GM19238 (cell line): ENCODE data around the gene PTGR2.
"Not testable (repeated sequence)": the region's sequence is repeated elsewhere in the genome, so short reads cannot be mapped to it uniquely, and the experiment has no call there.

Experiments used
- DNase-seq: peaks from one replicate; pipeline ENCODE4 v3.0.0; 2011; ENCODE audit warnings: low spot score; ENCODE audit not compliant: insufficient read length

Gene PTGR2

DNA sequence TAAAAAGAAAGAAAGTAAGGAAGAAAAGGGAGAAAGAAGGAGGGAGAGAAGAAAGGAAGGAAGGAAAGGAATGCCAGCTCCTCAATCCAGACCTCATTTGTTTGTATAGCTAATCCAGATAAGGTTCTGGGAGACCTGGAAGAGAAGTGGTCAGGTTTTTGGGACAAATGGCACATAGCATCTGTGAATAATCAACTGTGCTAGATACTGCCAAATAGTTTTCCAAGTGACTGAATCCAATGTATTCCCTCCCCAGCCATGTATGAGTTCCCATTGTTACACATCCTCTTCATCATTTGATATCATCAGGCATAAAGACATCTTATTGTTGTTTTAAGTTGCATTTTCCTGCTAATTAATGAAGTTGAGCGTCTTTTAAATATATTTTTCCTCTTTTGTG lies 18.6 kb upstream of the PTGR2 start:
- no peak for DNase-seq

DNA sequence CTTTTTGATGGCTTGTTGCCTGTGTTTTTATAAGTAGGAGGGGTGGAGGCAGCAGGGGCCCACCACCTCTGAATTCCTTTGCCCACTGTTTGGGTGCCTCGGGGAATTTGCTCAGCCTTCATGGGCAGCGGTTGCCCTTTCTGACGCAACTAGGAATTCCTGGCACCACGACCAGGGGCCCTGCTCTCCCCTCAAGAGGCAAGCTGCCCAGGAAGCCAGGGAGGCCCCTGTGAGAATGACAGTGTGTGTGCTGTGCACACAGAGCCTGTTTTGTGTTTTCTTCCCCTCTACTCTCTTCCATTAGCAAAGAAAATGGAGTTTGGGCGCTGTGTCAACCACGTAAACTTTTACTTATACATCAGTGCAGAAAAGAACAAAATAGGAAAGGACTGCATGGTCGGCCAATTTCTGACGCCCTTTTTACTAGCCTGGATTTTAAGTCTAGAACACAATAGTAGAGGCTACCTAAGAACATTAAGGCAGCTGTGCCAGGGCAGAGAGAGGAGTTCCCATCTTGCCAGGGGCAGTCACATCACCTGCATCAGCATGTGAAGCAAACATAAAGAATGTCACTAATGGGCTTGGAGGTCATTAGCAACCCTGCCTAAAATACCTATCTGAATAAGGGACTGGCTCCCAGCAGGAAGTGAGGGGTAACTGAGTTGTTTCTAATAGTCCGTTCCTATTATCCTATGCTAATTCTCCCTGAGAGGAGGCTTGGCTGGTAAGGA lies 17.9 kb upstream of the PTGR2 start:
- DNase-seq, result no peak

DNA sequence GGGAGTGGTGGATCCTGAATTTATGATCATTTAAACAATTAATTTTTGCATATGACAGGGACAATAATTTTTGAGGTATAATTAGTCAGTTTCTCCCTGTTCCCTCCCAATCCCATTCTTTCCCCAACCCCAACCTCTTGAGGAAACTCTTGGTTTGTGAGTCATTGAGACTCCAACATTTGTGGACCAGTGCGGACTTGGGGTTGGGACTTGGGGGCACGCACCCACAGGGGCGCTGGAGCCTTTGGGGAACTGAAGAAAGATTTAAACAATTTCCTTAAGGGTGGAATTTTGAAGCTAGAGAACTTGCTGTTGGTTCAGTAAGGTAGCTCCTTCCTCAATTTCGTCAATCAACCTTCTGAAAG lies 17.4 kb upstream of the PTGR2 start:
- DNase-seq, result no peak

DNA sequence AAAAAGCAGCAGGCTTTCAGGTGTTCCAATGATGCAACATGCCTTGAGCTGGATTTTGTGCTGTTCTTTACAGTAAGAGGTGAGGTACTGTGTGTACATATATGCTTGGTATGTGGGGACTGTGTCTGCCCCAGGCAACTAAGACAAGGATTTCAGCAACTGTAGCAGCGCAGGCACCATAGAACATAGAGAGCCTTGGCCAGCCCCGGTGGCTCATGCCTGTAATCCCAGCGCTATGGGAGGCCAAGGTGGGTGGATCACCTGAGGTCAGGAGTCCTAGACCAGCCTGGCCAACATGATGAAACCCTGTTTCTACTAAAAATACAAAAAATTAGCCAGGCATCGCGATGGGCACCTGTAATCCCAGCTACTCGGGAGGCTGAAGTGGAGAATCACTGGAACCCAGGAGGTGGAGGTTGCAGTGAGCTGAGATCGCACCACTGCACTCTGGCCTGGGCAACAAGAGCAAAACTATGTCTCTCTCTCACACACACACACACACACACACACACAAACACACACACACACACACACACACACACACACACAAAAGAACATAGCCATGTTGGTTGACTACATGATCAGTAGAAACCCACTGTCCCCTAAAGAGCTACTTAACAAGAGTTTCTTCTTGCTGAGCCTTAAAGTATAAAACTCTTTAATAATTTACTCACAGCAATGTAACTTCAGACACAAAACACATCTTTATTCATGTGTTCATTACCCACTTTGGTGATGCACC lies 13.2 kb upstream of the PTGR2 start:
- not testable (repeated sequence) for DNase-seq

DNA sequence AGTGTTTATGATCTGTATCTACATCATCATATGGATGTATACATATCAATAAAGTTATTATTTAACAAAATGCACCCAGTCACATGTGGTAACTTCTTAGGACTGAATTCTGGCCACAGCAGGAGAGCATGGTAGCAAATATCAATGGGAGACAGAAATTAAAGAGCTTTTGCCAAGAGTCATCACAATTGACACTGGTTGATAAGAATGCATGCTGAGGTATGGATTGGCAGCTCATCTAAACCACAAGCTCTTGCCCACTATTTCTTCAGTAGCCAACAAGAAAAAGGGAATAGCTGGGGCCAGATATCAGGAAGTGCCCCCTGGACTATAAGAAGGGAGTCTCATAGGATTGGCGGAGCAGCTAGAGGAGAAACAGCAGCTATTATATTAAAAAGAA lies 9.4 kb upstream of the PTGR2 start:
- DNase-seq, result no peak

DNA sequence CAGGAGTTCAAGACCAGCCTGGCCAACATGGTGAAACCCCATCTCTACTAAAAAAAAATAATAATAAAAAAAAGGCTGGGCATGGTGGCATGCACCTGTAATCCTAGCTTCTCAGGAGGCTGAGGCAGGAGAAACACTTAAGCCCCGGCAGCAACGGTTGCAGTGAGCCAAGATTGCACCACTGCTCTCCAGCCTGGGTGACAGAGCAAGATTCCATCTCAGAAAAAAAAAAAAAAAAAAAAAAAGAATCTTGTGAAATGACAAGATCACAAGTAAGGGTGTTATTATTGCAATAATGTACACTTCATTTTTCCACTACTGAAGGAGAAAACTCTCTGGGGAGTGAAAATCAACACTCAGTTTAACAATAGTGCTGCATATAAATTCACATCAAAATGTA lies 8.8 kb upstream of the PTGR2 start:
- no peak for DNase-seq

DNA sequence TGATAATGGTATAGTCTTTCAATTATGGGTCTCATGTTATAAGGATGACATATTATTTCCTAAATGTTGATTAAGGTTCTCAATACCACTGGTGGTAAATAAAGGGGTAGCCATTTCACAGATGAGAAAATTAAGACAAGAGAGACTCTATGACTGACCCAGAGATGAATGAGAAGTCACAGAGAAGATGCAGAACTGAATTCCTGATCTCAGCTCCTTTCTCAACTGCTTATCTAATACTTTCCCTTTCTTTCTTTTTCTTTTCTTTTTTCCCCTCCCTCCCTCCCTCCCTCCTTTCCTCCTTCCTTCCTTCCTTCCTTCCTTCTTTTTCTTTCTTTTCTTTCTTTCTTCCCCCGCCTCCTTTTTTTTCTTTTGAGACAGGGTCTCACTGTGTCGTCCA lies 8.3 kb upstream of the PTGR2 start:
- no peak for DNase-seq

DNA sequence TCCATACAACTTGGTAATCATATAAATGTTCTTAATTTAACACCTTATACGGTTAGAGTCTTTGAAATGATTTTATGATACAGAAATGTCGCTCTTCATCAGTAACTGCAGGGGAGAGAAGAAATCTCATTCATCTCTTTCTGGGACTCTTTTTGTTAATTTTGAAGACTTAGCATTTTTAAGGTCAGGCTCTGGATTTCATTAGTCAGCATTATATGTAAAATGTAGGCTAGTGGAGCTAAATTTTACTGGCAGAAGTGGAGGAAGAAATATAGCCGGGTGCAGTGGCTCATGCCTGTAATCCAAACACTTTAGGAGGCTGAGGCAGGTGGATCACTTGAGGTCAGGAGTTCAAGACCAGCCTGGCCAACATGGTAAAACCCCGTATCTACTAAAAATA lies 4.7 kb upstream of the PTGR2 start:
- no peak for DNase-seq

DNA sequence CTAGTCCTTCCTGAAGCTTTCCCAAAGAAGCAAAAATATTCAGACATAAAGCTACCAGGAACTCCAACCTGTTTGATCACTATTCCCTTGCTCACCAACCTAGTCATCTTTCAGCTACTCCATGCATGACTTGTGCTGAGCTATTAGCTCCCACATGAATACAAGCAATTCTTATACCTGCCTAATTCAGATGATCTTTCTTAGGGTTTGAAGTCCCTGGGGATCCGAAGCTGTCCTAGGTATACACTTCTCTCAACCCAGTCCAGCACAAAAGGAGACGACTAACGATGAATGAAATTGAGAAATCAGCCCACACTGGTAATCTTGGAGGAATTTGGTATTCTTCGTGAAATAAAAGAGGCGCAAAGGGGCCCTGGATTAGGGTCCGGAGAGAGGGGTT lies 631 bp upstream of the PTGR2 start:
- no peak for DNase-seq

DNA sequence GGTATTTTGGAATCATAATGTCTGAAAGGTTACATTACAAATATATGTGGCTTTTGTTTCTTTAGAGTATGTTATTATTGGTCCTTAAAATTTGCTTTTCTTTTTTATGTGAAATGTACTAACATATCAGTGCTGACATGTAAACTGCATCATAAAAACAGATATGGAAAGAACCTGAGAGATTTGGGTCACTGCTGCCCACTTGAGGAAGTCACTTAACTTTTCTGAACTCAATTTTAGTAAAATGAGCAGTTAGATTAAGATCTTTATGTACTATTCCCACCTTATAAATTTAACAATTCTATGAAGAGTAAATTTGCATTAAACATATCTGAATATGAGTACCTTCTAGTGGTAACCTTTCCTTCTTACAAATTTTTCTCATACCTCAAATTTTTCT lies 7.5 kb downstream of the PTGR2 start:
- no peak for DNase-seq

DNA sequence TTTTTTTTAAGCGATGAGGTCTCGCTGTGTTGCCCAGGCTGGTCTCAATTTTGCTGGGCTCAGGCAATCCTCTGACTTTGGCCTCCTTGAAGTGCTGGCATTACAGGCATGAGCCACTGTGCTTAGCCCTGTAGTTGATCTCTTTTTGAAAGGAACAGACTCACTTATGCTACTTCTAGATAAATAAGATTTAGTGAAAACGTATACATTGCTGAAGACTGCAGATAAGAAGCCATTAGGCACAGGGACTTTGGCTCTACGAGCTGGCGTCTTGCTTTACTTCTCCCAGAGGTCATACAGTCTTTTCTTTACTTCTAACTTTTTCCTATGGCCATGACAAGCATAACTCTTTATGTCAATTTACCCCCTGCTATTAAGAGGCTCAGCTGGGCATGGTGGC lies 9.4 kb downstream of the PTGR2 start:
- no peak for DNase-seq

DNA sequence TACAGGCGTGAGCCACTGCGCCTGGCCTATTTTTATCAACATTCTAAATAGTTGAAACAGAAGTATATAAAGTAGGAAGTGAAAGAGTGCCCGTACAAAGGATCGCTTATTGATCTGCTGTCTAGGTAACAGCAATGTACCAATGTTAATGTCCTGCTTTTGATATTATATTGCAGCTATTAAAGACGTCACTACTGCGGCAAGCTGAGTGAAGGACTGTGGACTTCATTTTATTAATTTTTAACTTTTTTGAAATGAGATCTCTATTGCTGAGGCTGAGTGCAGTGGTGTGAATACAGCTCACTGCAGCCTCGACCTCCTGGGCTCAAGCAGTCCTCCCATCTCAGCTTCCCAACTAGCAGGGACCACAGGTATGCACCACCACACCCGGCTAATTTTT lies 10.8 kb downstream of the PTGR2 start:
- DNase-seq, result no peak

DNA sequence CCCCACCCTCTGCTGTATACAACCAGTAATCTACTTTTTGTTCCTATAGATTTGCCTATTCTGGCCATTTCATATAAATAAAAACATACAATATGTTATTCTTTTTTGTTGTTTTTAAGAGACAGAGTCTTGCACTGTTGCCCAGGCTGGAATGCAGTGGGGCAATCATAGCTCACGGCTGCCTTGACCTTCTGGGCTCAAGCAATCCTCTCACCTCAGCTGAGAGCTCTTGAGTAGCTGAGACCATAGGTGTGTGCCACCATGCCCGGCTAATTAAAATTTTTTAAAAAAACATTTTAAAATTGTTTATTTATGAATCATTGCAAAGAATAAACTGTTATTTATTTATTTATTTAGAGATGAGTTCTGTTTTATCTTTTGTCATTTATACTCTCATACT lies 11.6 kb downstream of the PTGR2 start:
- DNase-seq, result no peak

DNA sequence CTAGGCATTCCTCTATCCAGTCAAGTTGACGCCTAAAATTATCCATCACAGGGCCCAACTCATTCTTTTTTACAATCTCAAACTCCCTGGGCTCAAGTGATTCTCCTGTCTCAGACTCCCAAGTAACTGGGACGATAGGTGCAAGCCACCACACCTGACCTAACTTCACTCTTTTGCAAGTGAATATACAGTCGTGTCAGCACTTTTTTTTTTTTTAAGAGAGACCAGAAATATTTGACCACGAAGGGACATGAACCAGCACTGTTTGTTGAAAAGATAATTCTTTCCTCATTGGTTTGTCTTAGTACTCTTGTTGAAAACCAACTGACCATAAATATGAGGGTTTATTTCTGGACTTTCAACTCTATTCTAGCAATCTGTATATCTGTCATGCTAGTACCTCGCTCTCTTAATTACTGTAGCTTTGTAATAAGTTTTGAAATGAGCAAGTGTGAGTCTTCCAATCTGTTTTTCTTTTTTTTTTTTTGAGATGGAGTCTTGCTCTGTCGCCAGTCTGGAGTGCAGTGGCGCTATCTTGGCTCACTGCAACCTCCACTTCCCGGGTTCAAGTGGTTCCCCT lies 14.0 kb downstream of the PTGR2 start:
- DNase-seq, result no peak

DNA sequence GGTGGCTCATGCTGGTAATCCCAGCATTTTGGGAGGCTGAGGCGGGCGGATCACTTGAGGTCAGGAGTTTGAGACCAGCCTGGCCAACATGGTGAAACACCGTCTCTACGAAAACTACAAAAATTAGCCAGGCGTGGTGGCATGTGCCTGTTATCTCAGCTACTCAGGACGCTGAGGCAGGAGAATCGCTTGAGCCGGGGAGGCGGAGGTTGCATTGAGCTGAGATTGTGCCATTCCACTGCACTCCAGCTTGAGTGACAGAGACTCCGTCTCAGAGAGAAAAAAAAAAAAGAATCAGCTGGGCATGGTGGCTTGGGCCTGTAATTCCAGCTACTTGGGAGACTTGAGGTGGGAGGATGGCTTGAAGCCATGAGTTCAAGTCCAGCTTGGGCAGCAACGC lies 18.1 kb downstream of the PTGR2 start:
- not testable (repeated sequence) for DNase-seq

DNA sequence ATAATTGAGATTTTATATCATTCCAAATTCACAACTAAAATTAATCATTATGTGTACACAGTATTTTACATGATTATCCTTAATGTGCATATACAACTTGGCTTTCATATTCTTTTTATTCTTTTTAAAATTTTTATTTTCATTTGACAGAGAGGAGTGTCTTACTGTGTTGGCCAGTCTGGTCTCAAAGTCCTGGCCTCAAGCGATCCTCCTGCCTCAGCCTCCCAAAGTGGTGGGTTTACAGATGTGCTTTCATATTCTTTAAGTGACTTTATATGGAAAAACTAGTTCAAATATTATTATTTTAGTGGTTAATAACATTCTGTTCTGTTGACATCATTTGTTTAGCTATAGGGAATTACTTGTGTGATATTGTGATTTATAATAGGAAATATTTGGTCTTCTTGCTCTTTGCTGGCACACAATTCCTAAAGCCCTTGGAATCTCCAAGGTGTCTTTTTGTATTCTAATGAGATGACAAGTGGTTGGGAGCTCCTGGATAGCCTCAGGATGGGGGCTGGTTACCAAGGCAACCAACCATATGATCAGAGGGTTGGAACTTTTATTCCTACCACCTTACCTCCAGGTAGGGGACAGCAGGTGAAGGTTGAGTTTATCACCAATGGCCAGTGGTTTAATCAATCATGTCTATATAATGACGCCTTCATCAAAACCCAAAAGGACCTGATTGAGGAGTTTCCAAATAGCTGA lies 19.0 kb downstream of the PTGR2 start:
- DNase-seq, result no peak

DNA sequence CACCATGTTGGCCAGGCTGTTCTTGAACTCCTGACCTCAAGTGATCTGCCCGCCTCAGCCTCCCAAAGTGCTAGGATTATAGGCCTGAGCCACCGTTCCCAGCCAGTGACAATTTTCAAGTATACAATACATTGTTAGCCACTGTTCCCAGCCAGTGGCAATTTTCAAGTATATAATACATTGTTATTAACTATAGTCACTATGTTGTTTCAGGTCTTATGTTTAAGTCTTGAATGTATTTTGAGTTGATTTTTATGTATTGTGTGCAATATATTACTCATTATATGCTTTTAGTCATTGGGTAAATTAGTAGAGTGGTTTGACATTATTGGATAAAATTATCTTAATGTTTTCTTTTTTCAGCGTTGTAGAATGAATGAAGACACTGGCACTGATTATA lies 22.0 kb downstream of the PTGR2 start:
- no peak for DNase-seq

DNA sequence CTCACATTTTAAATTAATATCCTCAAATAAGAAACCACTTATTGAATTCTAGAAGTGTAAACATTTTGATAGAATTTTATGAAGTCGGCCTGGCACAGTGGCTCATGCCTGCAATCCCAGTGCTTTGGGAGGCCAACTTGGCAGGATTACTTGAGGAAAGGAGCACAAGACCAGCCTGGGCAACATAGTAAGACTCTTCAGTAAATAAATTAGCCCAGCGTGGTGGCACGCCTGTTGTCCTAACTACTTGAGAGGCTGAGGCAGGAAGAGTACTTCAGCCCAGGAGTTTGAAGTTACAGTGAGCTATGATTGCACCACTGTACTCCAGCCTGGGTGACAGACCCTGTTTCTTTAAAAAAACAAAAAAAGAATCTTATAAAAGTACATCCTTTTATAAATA lies 26.2 kb downstream of the PTGR2 start:
- DNase-seq, result no peak

DNA sequence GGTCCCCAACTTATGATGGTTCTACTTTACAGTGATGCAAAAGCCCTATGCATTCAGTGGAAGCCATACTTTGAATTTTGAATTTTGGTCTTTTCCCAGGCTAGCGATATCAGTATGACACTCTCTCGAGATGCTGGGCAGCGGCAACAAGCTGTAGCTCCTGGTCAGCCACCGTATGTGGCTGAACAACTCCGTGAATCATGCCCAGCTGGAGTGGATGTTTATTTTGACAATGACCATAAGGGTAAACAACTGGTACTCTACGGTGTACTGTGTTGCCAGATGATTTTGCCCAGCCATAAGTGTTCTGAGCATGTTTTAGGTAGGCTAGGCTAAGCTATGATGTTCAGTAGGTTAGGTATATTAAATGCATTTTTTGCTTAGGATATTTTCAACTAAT lies 26.8 kb downstream of the PTGR2 start:
- DNase-seq, result no peak

DNA sequence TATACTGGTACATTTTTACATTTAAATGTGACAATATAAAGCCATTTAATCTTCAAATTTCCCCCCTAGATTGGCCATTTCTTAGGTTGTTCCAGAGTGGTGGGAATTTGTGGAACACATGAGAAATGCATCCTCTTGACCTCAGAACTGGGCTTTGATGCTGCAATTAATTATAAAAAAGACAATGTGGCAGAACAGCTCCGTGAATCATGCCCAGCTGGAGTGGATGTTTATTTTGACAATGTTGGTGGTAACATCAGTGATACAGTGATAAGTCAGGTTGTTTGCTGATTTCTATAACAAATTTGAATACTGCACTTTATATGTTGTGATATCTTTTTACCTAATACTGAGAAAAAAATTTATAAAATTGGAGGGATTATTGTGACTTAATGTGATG lies 27.4 kb downstream of the PTGR2 start:
- no peak for DNase-seq

DNA sequence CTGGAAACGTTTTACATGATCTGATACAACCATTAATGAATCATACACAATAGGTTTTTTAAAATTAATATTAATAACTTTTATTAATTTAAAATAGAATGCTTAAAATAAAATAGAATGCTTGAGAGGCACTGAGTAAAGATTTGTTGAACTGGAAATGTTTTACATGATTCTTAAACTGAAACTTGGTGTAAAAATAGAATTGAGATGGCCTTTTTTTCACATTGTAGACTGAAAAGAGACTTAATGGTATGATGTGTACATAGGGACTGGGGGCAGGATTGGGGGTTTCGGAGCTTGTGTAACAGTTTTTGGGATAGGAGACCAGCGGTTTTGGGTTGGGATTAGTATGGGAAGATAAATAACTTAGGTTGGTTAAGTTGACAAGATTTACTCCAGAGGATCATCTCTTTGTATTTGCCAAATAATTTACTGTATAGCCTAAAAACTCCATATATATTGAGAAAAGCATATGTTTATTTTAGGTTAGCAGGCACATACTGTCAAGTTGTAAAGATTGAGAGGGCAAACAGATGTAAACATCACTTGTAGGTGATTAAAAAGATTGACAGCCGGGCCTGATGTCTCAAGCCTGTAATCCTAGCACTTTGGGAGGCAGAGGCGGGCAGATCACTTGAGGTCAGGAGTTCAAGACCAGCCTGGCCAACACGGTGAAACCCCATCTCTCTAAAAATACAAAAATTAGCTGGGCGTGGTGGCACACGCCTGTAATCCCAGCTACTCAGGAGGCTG lies 33.0 kb downstream of the PTGR2 start:
- no peak for DNase-seq
